ENCODE data around the gene ARHGAP28. TPM values are rescaled to one million over a fixed set of nuclear protein-coding genes. Genes with fewer than 3 reads are reported as not detected.

Gene ARHGAP28
- total and polyA plus RNA-seq, 2 of the 13 experiments (the other 11 are each of a cell fraction or from before 2014, with no cell fraction given), result not detected

DNA sequence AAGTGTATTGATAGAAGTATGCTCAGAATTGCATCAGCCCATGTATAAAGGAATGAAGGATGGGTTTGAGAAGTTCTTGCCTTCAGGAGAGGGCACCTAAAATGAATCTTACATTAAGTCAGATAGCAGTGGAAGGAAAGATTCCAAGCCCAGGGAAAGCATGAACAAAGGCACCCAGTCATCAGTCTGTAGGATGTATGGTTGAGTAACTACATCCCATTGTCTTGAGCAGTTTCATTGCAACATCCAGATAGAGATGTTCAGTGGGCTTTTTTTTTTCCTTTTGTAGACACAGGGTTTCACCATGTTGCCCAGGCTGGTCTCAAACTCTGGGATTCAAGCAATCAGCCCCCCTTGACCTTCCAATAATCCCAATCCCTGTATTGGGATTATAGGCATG, 80.7 kb downstream of the ARHGAP28 start:
- DNase-seq (ENCODE audit: low spot score), result no peak
- H3K4me2 ChIP-seq (ENCODE audit: low read depth, low read length), result no peak overlapping the region
- no peaks in the 10 kb centered on the region for H3K9me3 ChIP-seq (ENCODE audit: low read length)
- H2AFZ ChIP-seq (ENCODE audit: low read length), result no peak overlapping the region
- FAIRE-seq, result no peak
- ATAC-seq, result no peak
- H3K4me3 ChIP-seq (replicated peaks in 1 of 3; ENCODE audit: insufficient read depth in 1 of 3, low read depth in 2 of 3, low read length in 3 of 3), result no peak overlapping the region
- H3K79me2 ChIP-seq (ENCODE audit: insufficient read depth, low read length), result no peaks in the 10 kb centered on the region
- in situ Hi-C loops (cut with HindIII; ENCODE audit: extremely low pct_ligation_motif_present, low pct_unique_long_range_greater_than_20kb), result no loop called here
- intact Hi-C loops (cut with micrococcal nuclease; ENCODE audit: unreplicated experiment), result no loop called here
- H3K9ac ChIP-seq (ENCODE audit: insufficient read depth, low read depth, low read length), result no peak overlapping the region
- no peak for TF ChIP-seq ZFP1 (CRISPR knock-in tag; IDR thresholded peaks at IDR 0.05)
- TF ChIP-seq ZNF253 (CRISPR knock-in tag; IDR thresholded peaks at IDR 0.05; ENCODE audit: borderline replicate concordance), result no peak
- TF ChIP-seq, protein P1, sequence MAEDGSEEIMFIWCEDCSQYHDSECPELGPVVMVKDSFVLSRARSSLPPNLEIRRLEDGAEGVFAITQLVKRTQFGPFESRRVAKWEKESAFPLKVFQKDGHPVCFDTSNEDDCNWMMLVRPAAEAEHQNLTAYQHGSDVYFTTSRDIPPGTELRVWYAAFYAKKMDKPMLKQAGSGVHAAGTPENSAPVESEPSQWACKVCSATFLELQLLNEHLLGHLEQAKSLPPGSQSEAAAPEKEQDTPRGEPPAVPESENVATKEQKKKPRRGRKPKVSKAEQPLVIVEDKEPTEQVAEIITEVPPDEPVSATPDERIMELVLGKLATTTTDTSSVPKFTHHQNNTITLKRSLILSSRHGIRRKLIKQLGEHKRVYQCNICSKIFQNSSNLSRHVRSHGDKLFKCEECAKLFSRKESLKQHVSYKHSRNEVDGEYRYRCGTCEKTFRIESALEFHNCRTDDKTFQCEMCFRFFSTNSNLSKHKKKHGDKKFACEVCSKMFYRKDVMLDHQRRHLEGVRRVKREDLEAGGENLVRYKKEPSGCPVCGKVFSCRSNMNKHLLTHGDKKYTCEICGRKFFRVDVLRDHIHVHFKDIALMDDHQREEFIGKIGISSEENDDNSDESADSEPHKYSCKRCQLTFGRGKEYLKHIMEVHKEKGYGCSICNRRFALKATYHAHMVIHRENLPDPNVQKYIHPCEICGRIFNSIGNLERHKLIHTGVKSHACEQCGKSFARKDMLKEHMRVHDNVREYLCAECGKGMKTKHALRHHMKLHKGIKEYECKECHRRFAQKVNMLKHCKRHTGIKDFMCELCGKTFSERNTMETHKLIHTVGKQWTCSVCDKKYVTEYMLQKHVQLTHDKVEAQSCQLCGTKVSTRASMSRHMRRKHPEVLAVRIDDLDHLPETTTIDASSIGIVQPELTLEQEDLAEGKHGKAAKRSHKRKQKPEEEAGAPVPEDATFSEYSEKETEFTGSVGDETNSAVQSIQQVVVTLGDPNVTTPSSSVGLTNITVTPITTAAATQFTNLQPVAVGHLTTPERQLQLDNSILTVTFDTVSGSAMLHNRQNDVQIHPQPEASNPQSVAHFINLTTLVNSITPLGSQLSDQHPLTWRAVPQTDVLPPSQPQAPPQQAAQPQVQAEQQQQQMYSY (CRISPR knock-in tag; IDR thresholded peaks at IDR 0.05), result no peak
- no peak for TF ChIP-seq AKAP8 (CRISPR knock-in tag; IDR thresholded peaks at IDR 0.05)
- TF ChIP-seq NFIB (CRISPR knock-in tag; IDR thresholded peaks at IDR 0.05; ENCODE audit: borderline replicate concordance), result no peak
- no peak for TF ChIP-seq MYNN (CRISPR knock-in tag; IDR thresholded peaks at IDR 0.05; ENCODE audit: low read depth)
- TF ChIP-seq NFRKB (IDR thresholded peaks at IDR 0.05), result no peak
- no peak for TF ChIP-seq SP5 (CRISPR knock-in tag; IDR thresholded peaks at IDR 0.05; ENCODE audit: borderline replicate concordance, low read depth)
- TF ChIP-seq NFATC3 (CRISPR knock-in tag; IDR thresholded peaks at IDR 0.05), result no peak
- TF ChIP-seq ZNF660 (CRISPR knock-in tag; IDR thresholded peaks at IDR 0.05; ENCODE audit: borderline replicate concordance, low read depth), result no peak
- TF ChIP-seq ZNF570 (CRISPR knock-in tag; IDR thresholded peaks at IDR 0.05; ENCODE audit: borderline replicate concordance), result no peak
- no peak for TF ChIP-seq ZNF839 (CRISPR knock-in tag; IDR thresholded peaks at IDR 0.05; ENCODE audit: borderline replicate concordance)
- TF ChIP-seq, protein P2, sequence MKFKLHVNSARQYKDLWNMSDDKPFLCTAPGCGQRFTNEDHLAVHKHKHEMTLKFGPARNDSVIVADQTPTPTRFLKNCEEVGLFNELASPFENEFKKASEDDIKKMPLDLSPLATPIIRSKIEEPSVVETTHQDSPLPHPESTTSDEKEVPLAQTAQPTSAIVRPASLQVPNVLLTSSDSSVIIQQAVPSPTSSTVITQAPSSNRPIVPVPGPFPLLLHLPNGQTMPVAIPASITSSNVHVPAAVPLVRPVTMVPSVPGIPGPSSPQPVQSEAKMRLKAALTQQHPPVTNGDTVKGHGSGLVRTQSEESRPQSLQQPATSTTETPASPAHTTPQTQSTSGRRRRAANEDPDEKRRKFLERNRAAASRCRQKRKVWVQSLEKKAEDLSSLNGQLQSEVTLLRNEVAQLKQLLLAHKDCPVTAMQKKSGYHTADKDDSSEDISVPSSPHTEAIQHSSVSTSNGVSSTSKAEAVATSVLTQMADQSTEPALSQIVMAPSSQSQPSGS (CRISPR knock-in tag; IDR thresholded peaks at IDR 0.05), result no peak
- no peak for TF ChIP-seq YEATS4 (CRISPR knock-in tag; IDR thresholded peaks at IDR 0.05; ENCODE audit: borderline replicate concordance)
- TF ChIP-seq ZNF234 (CRISPR knock-in tag; conservative IDR thresholded peaks at IDR 0.05), result no peak
- TF ChIP-seq, protein P3, sequence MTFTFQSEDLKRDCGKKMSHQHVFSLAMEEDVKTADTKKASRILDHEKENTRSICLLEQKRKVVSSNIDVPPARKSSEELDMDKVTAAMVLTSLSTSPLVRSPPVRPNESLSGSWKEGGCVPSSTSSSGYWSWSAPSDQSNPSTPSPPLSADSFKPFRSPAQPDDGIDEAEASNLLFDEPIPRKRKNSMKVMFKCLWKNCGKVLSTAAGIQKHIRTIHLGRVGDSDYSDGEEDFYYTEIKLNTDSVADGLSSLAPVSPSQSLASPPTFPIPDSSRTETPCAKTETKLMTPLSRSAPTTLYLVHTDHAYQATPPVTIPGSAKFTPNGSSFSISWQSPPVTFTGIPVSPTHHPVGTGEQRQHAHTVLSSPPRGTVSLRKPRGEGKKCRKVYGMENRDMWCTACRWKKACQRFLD (CRISPR knock-in tag; IDR thresholded peaks at IDR 0.05; ENCODE audit: borderline replicate concordance), result no peak
- TF ChIP-seq IRF2 (CRISPR knock-in tag; IDR thresholded peaks at IDR 0.05), result no peak
- TF ChIP-seq, protein P4, sequence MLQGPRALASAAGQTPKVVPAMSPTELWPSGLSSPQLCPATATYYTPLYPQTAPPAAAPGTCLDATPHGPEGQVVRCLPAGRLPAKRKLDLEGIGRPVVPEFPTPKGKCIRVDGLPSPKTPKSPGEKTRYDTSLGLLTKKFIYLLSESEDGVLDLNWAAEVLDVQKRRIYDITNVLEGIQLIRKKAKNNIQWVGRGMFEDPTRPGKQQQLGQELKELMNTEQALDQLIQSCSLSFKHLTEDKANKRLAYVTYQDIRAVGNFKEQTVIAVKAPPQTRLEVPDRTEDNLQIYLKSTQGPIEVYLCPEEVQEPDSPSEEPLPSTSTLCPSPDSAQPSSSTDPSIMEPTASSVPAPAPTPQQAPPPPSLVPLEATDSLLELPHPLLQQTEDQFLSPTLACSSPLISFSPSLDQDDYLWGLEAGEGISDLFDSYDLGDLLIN (CRISPR knock-in tag; IDR thresholded peaks at IDR 0.05; ENCODE audit: borderline replicate concordance), result no peak
- TF ChIP-seq SMAD3 (CRISPR knock-in tag; IDR thresholded peaks at IDR 0.05), result no peak
- no peaks in the 10 kb centered on the region for H4K20me1 ChIP-seq (ENCODE audit: insufficient read depth, low read length)
- H3K27ac ChIP-seq (ENCODE audit: extremely low read length, insufficient read depth, low read length), result no peak overlapping the region
- ChIA-PET CTCF (ENCODE audit: low intra/inter-chr PET ratio, low total read pairs) (no interaction called here), POLR2A (no interaction called here)
- no TSS peak for BruUV-seq (replicated peaks)
- no peaks in the 10 kb centered on the region for H3K4me1 ChIP-seq (ENCODE audit: insufficient read depth, low read length)
- H3K36me3 ChIP-seq (replicated peaks in 1 of 2; ENCODE audit: control insufficient read depth in 1 of 2, insufficient read depth in 2 of 2, low read length in 2 of 2), result no peaks in the 10 kb centered on the region
- H3K27me3 ChIP-seq (ENCODE audit: control insufficient read depth in 1 of 2, insufficient read depth in 2 of 2, low read length in 2 of 2), result 0 out of 5 replicates have a peak, but pooled peaks cover 0 to 5% of the 10 kb centered on the region in 2 experiments

Data from HepG2 (cell line).